Measurements from ENCODE around the gene AOPEP.

DNA sequence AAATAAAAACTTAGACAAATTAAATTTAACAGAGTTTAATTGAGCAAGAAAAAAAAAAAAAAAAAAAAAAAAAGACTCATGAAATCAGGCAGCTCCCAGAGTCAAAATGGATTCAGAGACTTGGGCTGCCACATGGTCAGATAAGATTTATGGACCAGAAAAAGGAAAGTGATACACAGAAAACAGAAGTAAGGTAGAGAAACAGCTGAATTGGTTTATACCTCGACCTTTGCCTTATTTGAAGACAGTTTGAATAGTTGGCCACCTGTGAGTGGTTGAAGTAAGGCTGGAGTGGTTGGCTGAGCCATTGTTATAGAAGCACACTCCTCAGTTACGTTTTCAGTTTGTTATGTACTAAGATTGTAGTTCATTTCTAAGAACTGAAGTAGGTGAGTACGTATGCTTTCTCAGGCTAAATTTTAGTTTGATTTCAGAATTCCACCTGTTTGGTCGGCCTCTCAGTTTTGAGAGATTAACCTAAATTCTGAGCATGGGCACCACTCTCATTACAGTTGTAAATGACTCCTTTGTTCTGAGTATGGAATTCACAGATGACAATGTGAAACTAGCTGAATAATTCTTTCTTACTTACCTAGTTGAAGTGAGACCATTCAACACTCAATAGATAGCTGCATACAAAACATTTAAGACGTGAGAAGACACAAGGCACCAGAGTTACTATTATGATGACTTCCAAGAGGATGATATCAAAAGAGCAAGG is 149.0 kb downstream of the AOPEP start:
- TF ChIP-seq, protein P1, sequence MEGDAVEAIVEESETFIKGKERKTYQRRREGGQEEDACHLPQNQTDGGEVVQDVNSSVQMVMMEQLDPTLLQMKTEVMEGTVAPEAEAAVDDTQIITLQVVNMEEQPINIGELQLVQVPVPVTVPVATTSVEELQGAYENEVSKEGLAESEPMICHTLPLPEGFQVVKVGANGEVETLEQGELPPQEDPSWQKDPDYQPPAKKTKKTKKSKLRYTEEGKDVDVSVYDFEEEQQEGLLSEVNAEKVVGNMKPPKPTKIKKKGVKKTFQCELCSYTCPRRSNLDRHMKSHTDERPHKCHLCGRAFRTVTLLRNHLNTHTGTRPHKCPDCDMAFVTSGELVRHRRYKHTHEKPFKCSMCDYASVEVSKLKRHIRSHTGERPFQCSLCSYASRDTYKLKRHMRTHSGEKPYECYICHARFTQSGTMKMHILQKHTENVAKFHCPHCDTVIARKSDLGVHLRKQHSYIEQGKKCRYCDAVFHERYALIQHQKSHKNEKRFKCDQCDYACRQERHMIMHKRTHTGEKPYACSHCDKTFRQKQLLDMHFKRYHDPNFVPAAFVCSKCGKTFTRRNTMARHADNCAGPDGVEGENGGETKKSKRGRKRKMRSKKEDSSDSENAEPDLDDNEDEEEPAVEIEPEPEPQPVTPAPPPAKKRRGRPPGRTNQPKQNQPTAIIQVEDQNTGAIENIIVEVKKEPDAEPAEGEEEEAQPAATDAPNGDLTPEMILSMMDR (IDR thresholded peaks at IDR 0.05), result no peak
- TF ChIP-seq POLR2AphosphoS5 (IDR thresholded peaks at IDR 0.05; ENCODE audit: insufficient read depth in 1 of 2, low read depth in 1 of 2), result no peak
